H1 (cell line): ENCODE data around the gene ZNF556. TPM values are rescaled to one million over a fixed set of nuclear protein-coding genes. Genes with fewer than 3 reads are reported as not detected.

Experiments used
- ASH2L ChIP-seq: fragments of 200-600, 300-600 bp; sonication (generic); IDR thresholded peaks from one replicate; pipeline ENCODE4 v1.7.1; 2017; ENCODE audit warnings: low read length
- CHD1 ChIP-seq: IDR thresholded peaks from 2 replicates; pipeline ENCODE4 v1.6.1; 2012; ENCODE audit warnings: low read depth, low read length, improper control_type of control experiment
- FOSL1 ChIP-seq: IDR thresholded peaks from 2 replicates; pipeline ENCODE4 v1.6.1; 2011; ENCODE audit warnings: mild to moderate bottlenecking, low read depth, low read length, moderate library complexity; ENCODE audit not compliant: insufficient read depth
- RFX5 ChIP-seq: IDR thresholded peaks from 2 replicates; pipeline ENCODE4 v1.6.1; 2011; ENCODE audit warnings: low read depth, low read length, improper control_type of control experiment, borderline replicate concordance
- SUZ12 ChIP-seq: fragments of 200-600 bp; sonication (generic); IDR thresholded peaks from 2 replicates; pipeline ENCODE4 v1.6.1; 2012; ENCODE audit warnings: mild to moderate bottlenecking, inconsistent platforms, low read length, moderate library complexity, mixed read lengths
- TEAD4 ChIP-seq: IDR thresholded peaks from 2 replicates; pipeline ENCODE4 v1.6.1; 2012; ENCODE audit warnings: low read depth, low read length, inconsistent platforms, mixed read lengths
- ZNF274 ChIP-seq: IDR thresholded peaks from 2 replicates; pipeline ENCODE4 v1.7.0; 2012; ENCODE audit warnings: low read length, borderline replicate concordance; ENCODE audit errors: extremely low read depth
- polyA plus RNA-seq, 7 experiments: library from polyadenylated mRNA; depleted of rRNA in 3 of 7; stranded (reverse) in 5 of 7; unstranded in 2 of 7; fragments of >200 nt in 5 of 7; fragments of 200-250 nt in 2 of 7; gene quantifications; 1 replicate in 5 of 7; 2 replicates in 1 of 7; 4 replicates in 1 of 7; pipeline versions ENCODE4 v1.2.1 to v1.2.3, GENCODE V29; 2011 to 2013; ENCODE audit warnings: missing spikeins in 2 of 7, mixed read lengths in 2 of 7
- total RNA-seq: library from RNA; stranded (reverse); fragmentation: NEBNext Ultra II Directional; extraction: Animal tissue kit (Norgen Biotek cat#: 25700); gene quantifications from 2 replicates; pipeline ENCODE4 v1.2.1, GENCODE V29; 2021
- TF ChIP-seq, protein P1 (sequence below), 3 experiments: IDR thresholded peaks; 1 replicate in 2 of 3; 2 replicates in 1 of 3; pipeline versions ENCODE4 v1.5.1 to v1.6.1; 2011; ENCODE audit warnings: low read length in 3 of 3, mild to moderate bottlenecking in 3 of 3, inconsistent platforms in 2 of 3, low read depth in 1 of 3, moderate library complexity in 1 of 3; ENCODE audit not compliant: insufficient read depth in 1 of 3; ENCODE audit errors: control extremely low read depth in 1 of 3

The ZNF556 gene
- total and polyA plus RNA-seq, 2 of the 8 experiments (the other 6 are each of a cell fraction or from before 2014, with no cell fraction given) = not detected

DNA sequence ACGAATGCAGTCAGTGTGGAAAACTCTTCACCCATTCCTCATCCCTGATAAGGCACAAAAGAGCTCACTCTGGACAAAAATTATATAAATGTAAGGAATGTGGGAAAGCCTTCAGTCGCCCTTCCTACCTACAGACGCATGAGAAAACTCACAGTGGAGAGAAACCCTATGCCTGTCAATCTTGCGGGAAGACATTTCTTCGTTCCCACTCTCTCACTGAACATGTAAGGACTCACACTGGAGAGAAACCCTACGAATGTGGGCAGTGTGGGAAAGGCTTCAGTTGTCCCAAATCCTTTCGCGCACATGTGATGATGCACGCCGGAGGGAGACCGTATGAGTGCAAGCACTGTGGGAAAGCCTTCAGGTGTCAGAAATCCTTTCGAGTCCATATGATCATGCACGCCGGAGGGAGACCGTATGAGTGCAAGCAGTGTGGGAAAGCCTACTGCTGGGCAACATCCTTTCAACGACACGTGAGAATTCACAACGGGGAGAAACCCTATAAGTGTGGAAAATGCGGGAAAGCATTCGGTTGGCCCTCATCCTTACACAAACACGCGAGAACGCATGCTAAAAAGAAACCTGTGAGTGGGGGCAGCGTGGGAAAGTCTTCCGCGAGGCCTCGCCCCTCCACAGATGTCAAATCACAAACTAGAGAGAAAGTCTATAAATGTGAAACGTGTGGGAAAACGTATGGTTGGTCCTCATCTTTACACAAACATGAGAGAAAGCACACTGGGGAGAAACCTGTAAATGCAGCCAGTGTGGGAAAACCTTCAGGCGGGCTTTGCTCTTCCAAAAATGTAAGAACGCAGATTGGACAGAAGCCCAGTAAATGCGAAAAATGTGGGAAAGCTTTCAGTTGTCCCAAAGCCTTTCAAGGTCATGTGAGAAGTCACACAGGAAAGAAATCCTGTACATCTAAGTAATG lies 10.5 kb downstream of the ZNF556 start (continued):
- TF ChIP-seq, protein P1, sequence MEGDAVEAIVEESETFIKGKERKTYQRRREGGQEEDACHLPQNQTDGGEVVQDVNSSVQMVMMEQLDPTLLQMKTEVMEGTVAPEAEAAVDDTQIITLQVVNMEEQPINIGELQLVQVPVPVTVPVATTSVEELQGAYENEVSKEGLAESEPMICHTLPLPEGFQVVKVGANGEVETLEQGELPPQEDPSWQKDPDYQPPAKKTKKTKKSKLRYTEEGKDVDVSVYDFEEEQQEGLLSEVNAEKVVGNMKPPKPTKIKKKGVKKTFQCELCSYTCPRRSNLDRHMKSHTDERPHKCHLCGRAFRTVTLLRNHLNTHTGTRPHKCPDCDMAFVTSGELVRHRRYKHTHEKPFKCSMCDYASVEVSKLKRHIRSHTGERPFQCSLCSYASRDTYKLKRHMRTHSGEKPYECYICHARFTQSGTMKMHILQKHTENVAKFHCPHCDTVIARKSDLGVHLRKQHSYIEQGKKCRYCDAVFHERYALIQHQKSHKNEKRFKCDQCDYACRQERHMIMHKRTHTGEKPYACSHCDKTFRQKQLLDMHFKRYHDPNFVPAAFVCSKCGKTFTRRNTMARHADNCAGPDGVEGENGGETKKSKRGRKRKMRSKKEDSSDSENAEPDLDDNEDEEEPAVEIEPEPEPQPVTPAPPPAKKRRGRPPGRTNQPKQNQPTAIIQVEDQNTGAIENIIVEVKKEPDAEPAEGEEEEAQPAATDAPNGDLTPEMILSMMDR (IDR thresholded peaks at IDR 0.05; ENCODE audit: control extremely low read depth in 1 of 3, insufficient read depth in 1 of 3, low read depth in 1 of 3, low read length in 3 of 3) = no peak
- no peak for TF ChIP-seq FOSL1
- no peak for TF ChIP-seq ASH2L
- TF ChIP-seq ZNF274 = peak; percentile 25; the same call in 1 of the 2 replicates
- TF ChIP-seq TEAD4 = no peak
- TF ChIP-seq SUZ12 = no peak
- TF ChIP-seq CHD1 = no peak
- no peak for TF ChIP-seq RFX5
